IMR-90 (cell line): ENCODE results near the gene JMJD7. TPM values are rescaled to one million over a fixed set of nuclear protein-coding genes. Genes with fewer than 3 reads are reported as not detected.

Source experiments
- ATAC-seq: fragments of 200-7000 bp; cut with Tn5 transposase; 2 replicates; pipeline ENCODE4 v1.9.1; 2020; ENCODE audit warnings: low read depth, mild to moderate bottlenecking, moderate library complexity
- BruUV-seq: library from RNA; stranded (reverse); fragments of 400-500 nt; replicated peaks from 2 replicates; lab custom pipeline; 2021; lab: Mats Ljungman, UMichigan
- CTCF ChIA-PET: fragments of 300-600 bp; formaldehyde crosslinking; extraction: SDS; loops from one replicate; lab custom pipeline; 2021; ENCODE audit warnings: antibody characterized with exemption; lab: Yijun Ruan, JAX
- POLR2A ChIA-PET: fragments of 300-600 bp; sonication (Branson Sonifier 250); formaldehyde crosslinking; loops from one replicate; lab custom pipeline; 2022; ENCODE audit warnings: antibody characterized with exemption; ENCODE audit not compliant: unreplicated experiment; lab: Charles Lee
- DNase-seq: peaks from one replicate; pipeline ENCODE4 v3.0.0; 2013
- H2AFZ ChIP-seq: replicated peaks from 2 replicates; pipeline ENCODE3; 2013; ENCODE audit warnings: low read length, mild to moderate bottlenecking; ENCODE audit not compliant: poor library complexity
- H2AK5ac ChIP-seq: 2 replicates; pipeline ENCODE4 v1.6.1; 2013; ENCODE audit warnings: low read depth, low read length, inconsistent platforms
- H2AK9ac ChIP-seq: replicated peaks from 2 replicates; pipeline ENCODE3; 2013; ENCODE audit warnings: mild to moderate bottlenecking, low read depth, low read length, moderate library complexity; ENCODE audit not compliant: poor library complexity
- H2BK120ac ChIP-seq: 2 replicates; pipeline ENCODE4 v1.6.1; 2013; ENCODE audit warnings: low read depth, low read length, inconsistent platforms
- H2BK15ac ChIP-seq: 3 replicates; pipeline ENCODE4 v1.6.1; 2013; ENCODE audit warnings: low read depth, low read length, inconsistent platforms
- H2BK20ac ChIP-seq: 2 replicates; pipeline ENCODE4 v1.6.1; 2013; ENCODE audit warnings: low read depth, mild to moderate bottlenecking, inconsistent platforms, low read length, moderate library complexity
- H2BK5ac ChIP-seq: 2 replicates; pipeline ENCODE4 v1.6.1; 2013; ENCODE audit warnings: mild to moderate bottlenecking, low read depth, low read length, inconsistent platforms; ENCODE audit not compliant: poor library complexity, severe bottlenecking
- H3K14ac ChIP-seq: replicated peaks from 2 replicates; pipeline ENCODE4 v1.6.1; 2013; ENCODE audit warnings: low read depth, low read length, inconsistent platforms
- H3K18ac ChIP-seq: 2 replicates; pipeline ENCODE4 v1.6.1; 2013; ENCODE audit warnings: low read depth, low read length, control low read depth
- H3K23ac ChIP-seq: 2 replicates; pipeline ENCODE4 v1.6.1; 2013; ENCODE audit warnings: low read depth, low read length, inconsistent platforms
- H3K27ac ChIP-seq: 2 replicates; pipeline ENCODE4 v1.5.1; 2013; ENCODE audit warnings: mild to moderate bottlenecking, control low read depth, low read length; ENCODE audit not compliant: insufficient read depth
- H3K27me3 ChIP-seq: 2 replicates; pipeline ENCODE4 v1.6.1; 2013; ENCODE audit warnings: low read length; ENCODE audit not compliant: control insufficient read depth, insufficient read depth
- H3K36me3 ChIP-seq: 2 replicates; pipeline ENCODE4 v1.6.1; 2013; ENCODE audit warnings: low read length, mixed read lengths; ENCODE audit not compliant: control insufficient read depth, insufficient read depth
- H3K4ac ChIP-seq: 2 replicates; pipeline ENCODE4 v1.6.1; 2013; ENCODE audit warnings: low read depth, low read length, inconsistent platforms
- H3K4me1 ChIP-seq: 2 replicates; pipeline ENCODE4 v1.6.1; 2013; ENCODE audit warnings: low read length, mixed read lengths; ENCODE audit not compliant: control insufficient read depth, insufficient read depth
- H3K4me2 ChIP-seq: 2 replicates; pipeline ENCODE4 v1.6.1; 2013; ENCODE audit warnings: low read depth, mild to moderate bottlenecking, control low read depth, low read length, moderate library complexity
- H3K4me3 ChIP-seq: 2 replicates; pipeline ENCODE4 v1.5.1; 2013; ENCODE audit warnings: low read depth, mild to moderate bottlenecking, control low read depth, low read length, moderate library complexity; ENCODE audit not compliant: insufficient read depth
- H3K56ac ChIP-seq: 2 replicates; pipeline ENCODE4 v1.6.1; 2013; ENCODE audit warnings: low read length, inconsistent platforms; ENCODE audit not compliant: insufficient read depth; ENCODE audit errors: extremely low read depth
- H3K79me1 ChIP-seq, 2 experiments: 2 replicates each; pipeline ENCODE4 v1.6.1; 2013; ENCODE audit warnings: low read length in 2 of 2, inconsistent platforms in 1 of 2, low read depth in 1 of 2
- H3K9ac ChIP-seq: 2 replicates; pipeline ENCODE4 v1.6.1; 2013; ENCODE audit warnings: low read depth, low read length, control low read depth
- H3K9me1 ChIP-seq: 2 replicates; pipeline ENCODE4 v1.6.1; 2013; ENCODE audit warnings: low read length, inconsistent platforms; ENCODE audit not compliant: insufficient read depth
- H3K9me3 ChIP-seq: 2 replicates; pipeline ENCODE4 v1.6.1; 2013; ENCODE audit warnings: low read length; ENCODE audit not compliant: control insufficient read depth, insufficient read depth
- H4K20me1 ChIP-seq: 2 replicates; pipeline ENCODE4 v1.6.1; 2013; ENCODE audit warnings: low read length, inconsistent platforms; ENCODE audit not compliant: insufficient read depth
- H4K5ac ChIP-seq: 2 replicates; pipeline ENCODE4 v1.6.1; 2013; ENCODE audit warnings: mild to moderate bottlenecking, low read depth, low read length, control low read depth
- H4K8ac ChIP-seq, 2 experiments: 2 replicates each; pipeline ENCODE4 v1.6.1; 2013; ENCODE audit warnings: low read depth in 2 of 2, low read length in 2 of 2, control low read depth in 1 of 2, inconsistent platforms in 1 of 2
- H4K91ac ChIP-seq: 2 replicates; pipeline ENCODE4 v1.6.1; 2013; ENCODE audit warnings: low read depth, low read length, inconsistent platforms; ENCODE audit not compliant: insufficient read depth
- BHLHE40 ChIP-seq: fragments of 150-350 bp; IDR thresholded peaks from 2 replicates; pipeline ENCODE4 v1.6.1; 2016; ENCODE audit warnings: mild to moderate bottlenecking, low read depth, low read length
- CEBPB ChIP-seq: IDR thresholded peaks from 2 replicates; pipeline ENCODE4 v1.6.1; 2012; ENCODE audit warnings: low read depth, low read length, improper control_type of control experiment
- CHD1 ChIP-seq: IDR thresholded peaks from 2 replicates; pipeline ENCODE4 v1.6.1; 2012; ENCODE audit warnings: low read depth, low read length, improper control_type of control experiment
- FOS ChIP-seq: fragments of 150-350 bp; IDR thresholded peaks from 2 replicates; pipeline ENCODE4 v1.6.1; 2016; ENCODE audit warnings: low read depth, low read length
- MAFK ChIP-seq: IDR thresholded peaks from 2 replicates; pipeline ENCODE4 v1.6.1; 2012; ENCODE audit warnings: low read depth, low read length, improper control_type of control experiment
- MAZ ChIP-seq: IDR thresholded peaks from 2 replicates; pipeline ENCODE4 v1.6.1; 2012; ENCODE audit warnings: low read depth, mild to moderate bottlenecking, low read length, improper control_type of control experiment, moderate library complexity, borderline replicate concordance
- MXI1 ChIP-seq: IDR thresholded peaks from 2 replicates; pipeline ENCODE4 v1.6.1; 2012; ENCODE audit warnings: low read depth, mild to moderate bottlenecking, low read length, moderate library complexity, borderline replicate concordance
- NFE2L2 ChIP-seq: fragments of 150-350 bp; IDR thresholded peaks from 2 replicates; pipeline ENCODE4 v1.6.1; 2016; ENCODE audit warnings: low read depth, mild to moderate bottlenecking, low read length
- RAD21 ChIP-seq: IDR thresholded peaks from 2 replicates; pipeline ENCODE4 v1.6.1; 2012; ENCODE audit warnings: low read length, improper control_type of control experiment
- RCOR1 ChIP-seq: IDR thresholded peaks from 2 replicates; pipeline ENCODE4 v1.6.1; 2012; ENCODE audit warnings: mild to moderate bottlenecking, low read length, improper control_type of control experiment; ENCODE audit not compliant: insufficient replicate concordance
- SMC3 ChIP-seq: fragments of 150-350 bp; IDR thresholded peaks from 2 replicates; pipeline ENCODE4 v1.6.1; 2016; ENCODE audit warnings: low read depth, mild to moderate bottlenecking, antibody characterized with exemption, low read length, moderate library complexity
- WGBS, 2 experiments: methylation state at CpG; one replicate each; pipeline versions ENCODE4 v1.1.5 to v1.1.7; 2013; ENCODE audit warnings: missing lambda C conversion rate in 2 of 2; ENCODE audit not compliant: insufficient read length in 1 of 2; ENCODE audit errors: extremely low coverage in 2 of 2; 5-methylcytosine and 5-hydroxymethylcytosine counted together
- dilution Hi-C: fragments of 300-500 bp; cut with HindIII; formaldehyde crosslinking; loops from one replicate; pipeline ENCODE4 v1.14.3; 2018; ENCODE audit warnings: low sequenced_read_pairs; ENCODE audit not compliant: unreplicated experiment
- in situ Hi-C: fragments of 300-500 bp; cut with MboI; formaldehyde crosslinking; loops from 3 replicates; pipeline ENCODE4 v1.14.3; 2019; ENCODE audit warnings: low sequenced_read_pairs, inconsistent platforms, mixed read lengths
- intact Hi-C: fragments of 100-400 bp; cut with micrococcal nuclease; formaldehyde crosslinking; loops from 2 replicates; pipeline ENCODE4 v1.10.0; 2022
- polyA plus RNA-seq, 3 experiments: library from polyadenylated mRNA; depleted of rRNA; stranded (reverse); fragments of >200 nt; gene quantifications; 2 replicates each; pipeline ENCODE4 v1.2.3, GENCODE V29; 2012; ENCODE audit warnings: low replicate concordance in 1 of 3
- total RNA-seq: library from RNA; depleted of rRNA; stranded (reverse); fragments of >200 nt; gene quantifications from 2 replicates; pipeline ENCODE4 v1.2.3, GENCODE V29; 2012
- TF ChIP-seq, protein P1 (sequence below): conservative IDR thresholded peaks from 2 replicates; pipeline ENCODE4 v1.5.1; 2012; ENCODE audit warnings: mild to moderate bottlenecking, low read depth, low read length, improper control_type of control experiment
- TF ChIP-seq, protein P2 (sequence below): fragments of 150-350 bp; IDR thresholded peaks from 2 replicates; pipeline ENCODE4 v1.6.1; 2016; ENCODE audit warnings: low read depth, mild to moderate bottlenecking, low read length, moderate library complexity, borderline replicate concordance
- TF ChIP-seq, protein P3 (sequence below): fragments of 150-350 bp; IDR thresholded peaks from 2 replicates; pipeline ENCODE4 v1.6.1; 2017; ENCODE audit warnings: mild to moderate bottlenecking, antibody characterized with exemption, low read length, low read depth

Gene JMJD7
- total and polyA plus RNA-seq, 2 of the 4 experiments (the other 2 are of a cell fraction) = 5.0 to 6.3 TPM

DNA sequence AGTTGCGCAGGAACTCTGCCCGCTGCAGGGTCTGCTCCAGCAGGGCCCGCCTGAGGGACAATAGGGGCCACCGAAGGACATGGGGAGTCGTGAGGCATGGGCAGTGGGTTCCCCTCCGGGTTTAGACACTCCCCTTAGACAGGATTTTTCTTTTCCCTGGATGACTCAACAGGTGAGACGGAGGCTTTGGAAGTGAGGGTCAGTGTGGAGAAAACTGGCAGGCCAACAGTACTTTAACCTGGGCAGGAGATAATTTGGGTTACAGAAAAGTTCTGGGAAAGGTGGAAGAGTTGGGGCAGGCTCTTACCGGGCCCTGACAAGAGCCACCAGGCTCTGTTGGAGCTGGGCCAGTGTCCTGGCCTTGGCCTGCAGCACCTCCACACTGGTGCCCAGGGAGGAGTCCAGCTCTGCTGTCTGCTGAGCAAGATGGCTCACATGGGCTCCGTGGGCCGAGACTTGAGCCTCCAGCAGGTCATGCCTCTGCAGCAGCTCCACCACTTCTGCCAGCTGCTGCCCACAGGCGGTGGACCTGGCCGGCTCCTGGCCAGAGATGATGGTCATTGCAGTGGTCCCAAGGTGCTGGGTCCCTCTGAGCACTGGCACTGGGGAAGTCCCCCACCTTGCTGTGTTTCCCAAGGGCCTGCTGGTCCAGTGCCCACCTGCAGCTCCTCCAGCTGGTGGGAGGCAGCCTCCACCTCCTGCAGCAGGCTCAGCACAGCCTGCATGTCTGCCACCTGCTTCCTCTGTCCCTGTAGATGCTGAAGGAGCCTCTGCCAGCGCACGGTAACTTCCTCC, 55.0 kb downstream of the JMJD7 start:
- H3K4me1 ChIP-seq = 0 out of 2 replicates have a peak, but pooled peaks cover 2% of the 10 kb centered on the region
- intact Hi-C loops (no loop called here), dilution Hi-C loops (no loop called here), in situ Hi-C loops (no loop called here)
- POLR2A ChIA-PET = no interaction called here
- CTCF ChIA-PET = interaction anchor here (0.6 to 1.6 kb wide), 2 partner anchors 12 to 121 kb away, joined by 4 read pairs; no protein-coding TSS in a partner anchor
- no peak overlapping the region for H4K91ac ChIP-seq
- no TSS peak for BruUV-seq
- H2AFZ ChIP-seq = no peak overlapping the region
- no peak overlapping the region for H3K14ac ChIP-seq
- H3K9me1 ChIP-seq = no peaks in the 10 kb centered on the region
- no peak for ATAC-seq
- no peak overlapping the region for H3K4me2 ChIP-seq
- H4K8ac ChIP-seq = no peak overlapping the region
- H3K9me3 ChIP-seq = no peaks in the 10 kb centered on the region
- peaks cover 30% of the 10 kb centered on the region for H3K27me3 ChIP-seq
- H3K56ac ChIP-seq = no peak overlapping the region
- no peak overlapping the region for H3K4ac ChIP-seq
- no peak overlapping the region for H2BK5ac ChIP-seq
- no peaks in the 10 kb centered on the region for H3K36me3 ChIP-seq
- H3K27ac ChIP-seq = no peak overlapping the region
- no peak overlapping the region for H3K18ac ChIP-seq
- no peak overlapping the region for H2BK120ac ChIP-seq
- WGBS, 2 experiments = 85% methylated on average over 4 of the region's 14 CpGs; no CpG with 5 or more reads in 1 of the 2 experiments
- H4K20me1 ChIP-seq = peaks cover 9% of the 10 kb centered on the region; the same call in 1 of the 2 replicates
- H3K79me1 ChIP-seq = no peaks in the 10 kb centered on the region
- no peak overlapping the region for H2AK5ac ChIP-seq
- H2AK9ac ChIP-seq = no peak overlapping the region
- no peak overlapping the region for H2BK20ac ChIP-seq
- H2BK15ac ChIP-seq = no peak overlapping the region
- no peak overlapping the region for H3K9ac ChIP-seq
- H3K23ac ChIP-seq = no peak overlapping the region
- no peak overlapping the region for H4K5ac ChIP-seq
- no peak overlapping the region for H3K4me3 ChIP-seq
- DNase-seq = no peak
- TF ChIP-seq NFE2L2 (no peak), MAFK (no peak), RCOR1 (no peak), BHLHE40 (no peak), SMC3 (no peak), MXI1 (no peak), CHD1 (no peak), CEBPB (no peak), RAD21 (no peak), FOS (no peak), MAZ (no peak)
- TF ChIP-seq, protein P1, sequence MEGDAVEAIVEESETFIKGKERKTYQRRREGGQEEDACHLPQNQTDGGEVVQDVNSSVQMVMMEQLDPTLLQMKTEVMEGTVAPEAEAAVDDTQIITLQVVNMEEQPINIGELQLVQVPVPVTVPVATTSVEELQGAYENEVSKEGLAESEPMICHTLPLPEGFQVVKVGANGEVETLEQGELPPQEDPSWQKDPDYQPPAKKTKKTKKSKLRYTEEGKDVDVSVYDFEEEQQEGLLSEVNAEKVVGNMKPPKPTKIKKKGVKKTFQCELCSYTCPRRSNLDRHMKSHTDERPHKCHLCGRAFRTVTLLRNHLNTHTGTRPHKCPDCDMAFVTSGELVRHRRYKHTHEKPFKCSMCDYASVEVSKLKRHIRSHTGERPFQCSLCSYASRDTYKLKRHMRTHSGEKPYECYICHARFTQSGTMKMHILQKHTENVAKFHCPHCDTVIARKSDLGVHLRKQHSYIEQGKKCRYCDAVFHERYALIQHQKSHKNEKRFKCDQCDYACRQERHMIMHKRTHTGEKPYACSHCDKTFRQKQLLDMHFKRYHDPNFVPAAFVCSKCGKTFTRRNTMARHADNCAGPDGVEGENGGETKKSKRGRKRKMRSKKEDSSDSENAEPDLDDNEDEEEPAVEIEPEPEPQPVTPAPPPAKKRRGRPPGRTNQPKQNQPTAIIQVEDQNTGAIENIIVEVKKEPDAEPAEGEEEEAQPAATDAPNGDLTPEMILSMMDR = no peak
- TF ChIP-seq, protein P2, sequence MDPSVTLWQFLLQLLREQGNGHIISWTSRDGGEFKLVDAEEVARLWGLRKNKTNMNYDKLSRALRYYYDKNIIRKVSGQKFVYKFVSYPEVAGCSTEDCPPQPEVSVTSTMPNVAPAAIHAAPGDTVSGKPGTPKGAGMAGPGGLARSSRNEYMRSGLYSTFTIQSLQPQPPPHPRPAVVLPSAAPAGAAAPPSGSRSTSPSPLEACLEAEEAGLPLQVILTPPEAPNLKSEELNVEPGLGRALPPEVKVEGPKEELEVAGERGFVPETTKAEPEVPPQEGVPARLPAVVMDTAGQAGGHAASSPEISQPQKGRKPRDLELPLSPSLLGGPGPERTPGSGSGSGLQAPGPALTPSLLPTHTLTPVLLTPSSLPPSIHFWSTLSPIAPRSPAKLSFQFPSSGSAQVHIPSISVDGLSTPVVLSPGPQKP = no peak
- TF ChIP-seq, protein P3, sequence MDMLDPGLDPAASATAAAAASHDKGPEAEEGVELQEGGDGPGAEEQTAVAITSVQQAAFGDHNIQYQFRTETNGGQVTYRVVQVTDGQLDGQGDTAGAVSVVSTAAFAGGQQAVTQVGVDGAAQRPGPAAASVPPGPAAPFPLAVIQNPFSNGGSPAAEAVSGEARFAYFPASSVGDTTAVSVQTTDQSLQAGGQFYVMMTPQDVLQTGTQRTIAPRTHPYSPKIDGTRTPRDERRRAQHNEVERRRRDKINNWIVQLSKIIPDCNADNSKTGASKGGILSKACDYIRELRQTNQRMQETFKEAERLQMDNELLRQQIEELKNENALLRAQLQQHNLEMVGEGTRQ = no peak
